CD4-positive, alpha-beta T cell (primary cell): Measurements from ENCODE around the gene CASQ2. TPM values are rescaled to one million over a fixed set of nuclear protein-coding genes. Genes with fewer than 3 reads are reported as not detected.

Source experiments
- ATAC-seq: fragments of 200-7000 bp; cut with Tn5 transposase; one replicate; pipeline ENCODE4 v1.10.0; 2022; ENCODE audit warnings: mild to moderate bottlenecking; ENCODE audit not compliant: poor library complexity
- CTCF ChIA-PET: fragments of 350-600 bp; sonication (Branson Sonifier 250); formaldehyde crosslinking; loops from one replicate; lab custom pipeline; 2021; ENCODE audit warnings: antibody characterized with exemption, inconsistent platforms; lab: Charles Lee
- POLR2A ChIA-PET: fragments of 350-600 bp; sonication (Branson Sonifier 250); formaldehyde crosslinking; loops from one replicate; lab custom pipeline; 2021; ENCODE audit warnings: antibody characterized with exemption, inconsistent platforms; lab: Charles Lee
- DNase-seq, 14 experiments: peaks; one replicate each; pipeline ENCODE4 v3.0.0-alpha.2; 2013 to 2020; ENCODE audit warnings: mixed read lengths in 2 of 14
- H3K27ac ChIP-seq, 2 donors: one replicate each; pipeline versions ENCODE4 v1.5.1 to v1.7.0; 2013; ENCODE audit warnings: low read length in 2 of 2, low read depth in 1 of 2, mild to moderate bottlenecking in 1 of 2
- H3K27me3 ChIP-seq, 2 experiments: 1 replicate in 1 of 2; 2 replicates in 1 of 2; pipeline versions ENCODE4 v1.6.1 to v1.7.0; 2013; ENCODE audit warnings: low read length in 2 of 2, control low read depth in 1 of 2, mild to moderate bottlenecking in 1 of 2, moderate library complexity in 1 of 2; ENCODE audit not compliant: insufficient read depth in 2 of 2, control insufficient read depth in 1 of 2
- H3K36me3 ChIP-seq: one replicate; pipeline ENCODE4 v1.6.1; 2013; ENCODE audit warnings: low read length, control low read depth; ENCODE audit not compliant: insufficient read depth
- H3K4me1 ChIP-seq: one replicate; pipeline ENCODE4 v1.6.1; 2013; ENCODE audit warnings: low read length, control low read depth; ENCODE audit not compliant: insufficient read depth
- H3K4me3 ChIP-seq: one replicate; pipeline ENCODE4 v1.5.1; 2013; ENCODE audit warnings: mild to moderate bottlenecking, low read length, moderate library complexity
- H3K9me3 ChIP-seq, 2 experiments: 1 replicate in 1 of 2; 2 replicates in 1 of 2; pipeline versions ENCODE4 v1.6.1 to v1.7.0; 2013; ENCODE audit warnings: low read length in 2 of 2, mild to moderate bottlenecking in 2 of 2, control low read depth in 1 of 2, moderate library complexity in 1 of 2; ENCODE audit not compliant: control insufficient read depth in 1 of 2, insufficient read depth in 1 of 2
- H3K27ac Mint-ChIP-seq: one replicate; pipeline ENCODE4 v1.8.0; 2020; ENCODE audit warnings: mixed read lengths
- H3K27me3 Mint-ChIP-seq: one replicate; pipeline ENCODE4 v1.8.0; 2021; ENCODE audit warnings: mixed read lengths
- H3K36me3 Mint-ChIP-seq: one replicate; pipeline ENCODE4 v1.8.0; 2021; ENCODE audit warnings: low read depth, mixed read lengths
- H3K4me1 Mint-ChIP-seq: one replicate; pipeline ENCODE4 v1.8.0; 2021; ENCODE audit warnings: low read depth, mixed read lengths
- H3K4me3 Mint-ChIP-seq: one replicate; pipeline ENCODE4 v1.8.0; 2020; ENCODE audit warnings: mild to moderate bottlenecking, mixed read lengths
- H3K9me3 Mint-ChIP-seq: one replicate; pipeline ENCODE4 v1.8.0; 2020; ENCODE audit warnings: mixed read lengths
- CTCF ChIP-seq: fragments of 200-600 bp; IDR thresholded peaks from one replicate; pipeline ENCODE4 v1.8.0; 2022; ENCODE audit warnings: antibody characterized with exemption, mild to moderate bottlenecking
- intact Hi-C, 2 experiments: fragments of 100-400 bp; cut with DNase I in 1 of 2; cut with micrococcal nuclease in 1 of 2; formaldehyde crosslinking; loops; one replicate each; pipeline versions ENCODE4 v1.15.1 to v1.9.0; 2023 to 2025; cut with DNase I, micrococcal nuclease
- total RNA-seq, 174 experiments: library from RNA in 2 of 174; stranded (reverse) in 2 of 174; gene quantifications; one replicate each; pipeline ENCODE4 v1.2.3 and lab custom pipeline; 2021 to 2026

The CASQ2 gene
- total RNA-seq, 2 experiments from 2014 or later: not detected

GRCh38 chr1:115761601-115762302 lies 6.8 kb downstream of the CASQ2 start:
- no peak overlapping the region for H3K4me3 Mint-ChIP-seq
- H3K4me1 Mint-ChIP-seq: no peaks in the 10 kb centered on the region
- no peak for TF ChIP-seq CTCF
- H3K27me3 ChIP-seq: no peaks in the 10 kb centered on the region
- DNase-seq (no peak), ATAC-seq (no peak)
- H3K36me3 ChIP-seq: no peaks in the 10 kb centered on the region
- H3K36me3 Mint-ChIP-seq: no peaks in the 10 kb centered on the region
- H3K4me3 ChIP-seq: no peak overlapping the region
- intact Hi-C loops: no loop called here
- H3K9me3 ChIP-seq: no peaks in the 10 kb centered on the region
- peaks cover 8% of the 10 kb centered on the region for H3K9me3 Mint-ChIP-seq
- POLR2A ChIA-PET: no interaction called here
- CTCF ChIA-PET: no interaction called here
- no peak overlapping the region for H3K27ac ChIP-seq
- H3K27me3 Mint-ChIP-seq: peaks cover 24% of the 10 kb centered on the region
- H3K4me1 ChIP-seq: no peaks in the 10 kb centered on the region
- no peak overlapping the region for H3K27ac Mint-ChIP-seq

- POLR2A ChIA-PET: no interaction called here
- Histone ChIP-seq H3K27ac (no peak overlapping the region), H3K4me3 (no peak overlapping the region), H3K9me3 (no peaks in the 10 kb centered on the region), H3K36me3 (no peaks in the 10 kb centered on the region), H3K27me3 (no peaks in the 10 kb centered on the region), H3K4me1 (no peaks in the 10 kb centered on the region)
- H3K4me1 Mint-ChIP-seq: no peaks in the 10 kb centered on the region
- intact Hi-C loops: no loop called here
- H3K4me3 Mint-ChIP-seq: no peak overlapping the region
- TF ChIP-seq CTCF: no peak
- DNase-seq (no peak), ATAC-seq (no peak)
- peaks cover 33% of the 10 kb centered on the region for H3K27me3 Mint-ChIP-seq
- H3K27ac Mint-ChIP-seq: no peak overlapping the region
- CTCF ChIA-PET: no interaction called here
- H3K9me3 Mint-ChIP-seq: peaks cover 8% of the 10 kb centered on the region
- H3K36me3 Mint-ChIP-seq: no peaks in the 10 kb centered on the region
Measured at GRCh38 chr1:115757856-115758255, 10.7 kb downstream of the CASQ2 start.

GRCh38 chr1:115757326-115757725 lies 11.2 kb downstream of the CASQ2 start:
- CTCF ChIA-PET: no interaction called here
- intact Hi-C loops: no loop called here
- H3K36me3 Mint-ChIP-seq: no peaks in the 10 kb centered on the region
- no peaks in the 10 kb centered on the region for H3K27me3 ChIP-seq
- POLR2A ChIA-PET: no interaction called here
- H3K4me1 Mint-ChIP-seq: no peaks in the 10 kb centered on the region
- TF ChIP-seq CTCF: no peak
- no peak overlapping the region for H3K27ac Mint-ChIP-seq
- no peaks in the 10 kb centered on the region for H3K4me1 ChIP-seq
- H3K27me3 Mint-ChIP-seq: peaks cover 32% of the 10 kb centered on the region
- H3K9me3 Mint-ChIP-seq: peaks cover 8% of the 10 kb centered on the region
- no peak overlapping the region for H3K27ac ChIP-seq
- H3K36me3 ChIP-seq: no peaks in the 10 kb centered on the region
- ATAC-seq: no peak
- H3K9me3 ChIP-seq: no peaks in the 10 kb centered on the region
- no peak overlapping the region for H3K4me3 ChIP-seq
- no peak for DNase-seq
- H3K4me3 Mint-ChIP-seq: no peak overlapping the region
